Ishikawa (cell line): ENCODE measurements around the gene MAP7.

ENCODE experiments used
- CEBPB ChIP-seq: IDR thresholded peaks from 2 replicates; pipeline ENCODE4 v1.6.1; 2012
- CREB1 ChIP-seq: IDR thresholded peaks from 2 replicates; pipeline ENCODE4 v1.6.1; 2012; ENCODE audit warnings: low read depth
- TAF1 ChIP-seq: IDR thresholded peaks from 2 replicates; pipeline ENCODE4 v1.6.1; 2012; ENCODE audit warnings: low read depth, mild to moderate bottlenecking
- USF1 ChIP-seq: IDR thresholded peaks from 2 replicates; pipeline ENCODE4 v1.6.1; 2012
- YY1 ChIP-seq: IDR thresholded peaks from 2 replicates; pipeline ENCODE4 v1.6.1; 2012; ENCODE audit warnings: low read depth

GRCh38 chr6:136382676-136383252 is 167.5 kb downstream of the MAP7 start:
- TF ChIP-seq YY1 (no peak), CREB1 (no peak), CEBPB (no peak), TAF1 (no peak), USF1 (no peak)
